Omental fat pad (tissue), 4 donors: ENCODE results near the gene SH3PXD2A. TPM values are rescaled to one million over a fixed set of nuclear protein-coding genes. Genes with fewer than 3 reads are reported as not detected.
"Not testable (repeated sequence)": the region's sequence is repeated elsewhere in the genome, so short reads cannot be mapped to it uniquely, and the experiment has no call there.

Source experiments
- ATAC-seq: fragments of 150-250 bp; one replicate; pipeline ENCODE4 v1.9.1; 2016; ENCODE audit warnings: mild to moderate bottlenecking, moderate library complexity; ENCODE audit not compliant: low FRiP score
- DNase-seq: peaks from one replicate; pipeline ENCODE4 v3.0.0-alpha.2; 2019; ENCODE audit warnings: low spot score
- CTCF ChIP-seq, 3 donors: fragments of 450-650 bp; IDR thresholded peaks; one replicate each; pipeline ENCODE4 v1.5.1; 2016 to 2017; ENCODE audit warnings: antibody characterized with exemption in 3 of 3, mild to moderate bottlenecking in 3 of 3, moderate library complexity in 2 of 3
- total RNA-seq, 4 donors: library from RNA; depleted of rRNA; stranded (reverse); fragments of >200 nt; gene quantifications; one replicate each; pipeline ENCODE4 v1.1.0, GENCODE V29; 2016

SH3PXD2A gene
- total RNA-seq, 4 donors from 2014 or later = 21.0 to 36.3 (median 22.5) TPM

GRCh38 chr10:103764296-103765088 lies 90.9 kb downstream of the SH3PXD2A start:
- ATAC-seq = no peak
- TF ChIP-seq CTCF (IDR thresholded peaks at IDR 0.05) = no peak
- DNase-seq = no peak

- DNase-seq (no peak), ATAC-seq (no peak)
- TF ChIP-seq CTCF (IDR thresholded peaks at IDR 0.05) = no peak
These were observed 91.8 kb downstream of the SH3PXD2A start for GRCh38 chr10:103763374-103764202.

GRCh38 chr10:103762916-103763315 lies 92.5 kb downstream of the SH3PXD2A start:
- no peak for DNase-seq
- no peak for ATAC-seq
- no peak for TF ChIP-seq CTCF (IDR thresholded peaks at IDR 0.05)

- DNase-seq (no peak), ATAC-seq (no peak)
- no peak for TF ChIP-seq CTCF (IDR thresholded peaks at IDR 0.05)
These were observed 93.2 kb downstream of the SH3PXD2A start for GRCh38 chr10:103762162-103762561.

GRCh38 chr10:103761075-103761920 lies 94.1 kb downstream of the SH3PXD2A start:
- ATAC-seq (no peak), DNase-seq (no peak)
- no peak for TF ChIP-seq CTCF (IDR thresholded peaks at IDR 0.05)

- not testable (repeated sequence) for ATAC-seq, DNase-seq
These were observed 95.1 kb downstream of the SH3PXD2A start for GRCh38 chr10:103760233-103760632.
